SKM-1 treated with dmso at 0.1 percent for 144 hours (cell line): ENCODE data around the gene DNAAF8.

Experiments
- DNase-seq: peaks from one replicate; lab custom pipeline; 2025; ENCODE audit not compliant: unreplicated experiment; lab: John Stamatoyannopoulos, UW

The DNAAF8 gene

GRCh38 chr16:4750896-4751295 lies 16.6 kb downstream of the DNAAF8 start:
- DNase-seq = no peak

GRCh38 chr16:4752351-4753100 lies 18.2 kb downstream of the DNAAF8 start:
- DNase-seq = no peak

- no peak for DNase-seq
Measured at GRCh38 chr16:4753227-4753626, 18.9 kb downstream of the DNAAF8 start.

GRCh38 chr16:4754865-4755264 lies 20.5 kb downstream of the DNAAF8 start:
- DNase-seq = no peak

- DNase-seq = no peak
Measured at GRCh38 chr16:4755687-4756086, 21.4 kb downstream of the DNAAF8 start.

- no peak for DNase-seq
Measured at GRCh38 chr16:4760221-4760910, 26.0 kb downstream of the DNAAF8 start.

GRCh38 chr16:4762205-4762604 lies 27.9 kb downstream of the DNAAF8 start:
- no peak for DNase-seq

GRCh38 chr16:4763791-4764190 lies 29.5 kb downstream of the DNAAF8 start:
- no peak for DNase-seq

GRCh38 chr16:4765511-4766474 lies 31.5 kb downstream of the DNAAF8 start:
- no peak for DNase-seq

GRCh38 chr16:4766875-4767628 lies 32.7 kb downstream of the DNAAF8 start, which contains the start of gene ZNF500:
Gene ZNF500 (minus strand): TSS chr16:4767162. CDS start chr16:4765978, 1,184 bp downstream.
- peak; percentile 92 for DNase-seq

- DNase-seq = peak; percentile 66
Measured at GRCh38 chr16:4767872-4768548, 33.7 kb downstream of the DNAAF8 start.

GRCh38 chr16:4768549-4769305 lies 34.4 kb downstream of the DNAAF8 start:
- DNase-seq = peak; percentile 89

GRCh38 chr16:4769306-4769638 lies 34.9 kb downstream of the DNAAF8 start:
- no peak for DNase-seq

- DNase-seq = no peak
Measured at GRCh38 chr16:4771646-4772045, 37.3 kb downstream of the DNAAF8 start.

- DNase-seq = no peak
Measured at GRCh38 chr16:4772351-4772750, 38.0 kb downstream of the DNAAF8 start.

- no peak for DNase-seq
Measured at GRCh38 chr16:4775005-4775404, 40.7 kb downstream of the DNAAF8 start.

- DNase-seq = no peak
Measured at GRCh38 chr16:4776141-4776705, 41.9 kb downstream of the DNAAF8 start.

- no peak for DNase-seq
Measured at GRCh38 chr16:4777339-4778049, 43.2 kb downstream of the DNAAF8 start.

GRCh38 chr16:4778050-4778392 lies 43.7 kb downstream of the DNAAF8 start:
- DNase-seq = no peak
